Breast epithelium (tissue), 3 donors: ENCODE data around the gene OXLD1.

Experiments
- CTCF ChIP-seq, 3 donors: fragments of 450-650 bp; IDR thresholded peaks; one replicate each; pipeline ENCODE4 v1.5.1; 2016 to 2017; ENCODE audit warnings: antibody characterized with exemption in 3 of 3, mild to moderate bottlenecking in 3 of 3, moderate library complexity in 3 of 3
- POLR2A ChIP-seq: fragments of 450-650 bp; IDR thresholded peaks from one replicate; pipeline ENCODE4 v1.6.1; 2016; ENCODE audit warnings: antibody characterized with exemption, mild to moderate bottlenecking, moderate library complexity
- POLR2AphosphoS5 ChIP-seq, 3 donors: sonication (generic); formaldehyde crosslinking; IDR thresholded peaks; one replicate each; pipeline ENCODE4 v1.6.1; 2017; ENCODE audit warnings: antibody characterized with exemption in 3 of 3

DNA sequence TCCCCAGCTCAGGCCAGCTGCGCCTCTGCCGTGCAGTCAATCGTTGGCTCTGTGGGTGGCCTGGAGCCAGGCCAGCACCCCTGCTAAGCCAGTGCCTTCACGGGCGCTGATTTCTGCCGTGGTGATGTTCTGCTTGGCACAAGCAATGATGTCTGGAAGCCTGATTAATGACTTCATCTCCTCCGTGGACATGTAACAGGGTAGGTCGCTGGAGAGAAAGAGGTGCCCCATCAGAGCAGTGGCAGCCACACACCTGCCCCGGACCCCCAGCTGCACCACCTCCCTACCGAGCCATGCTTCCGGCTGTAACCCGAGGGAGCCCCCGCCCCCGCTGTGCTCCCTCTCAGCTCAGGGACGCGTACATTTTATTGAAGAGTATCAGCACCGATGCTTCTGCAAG, 15.3 kb upstream of the OXLD1 start:
- TF ChIP-seq CTCF (IDR thresholded peaks at IDR 0.05) (no peak), POLR2A (no peak), POLR2AphosphoS5 (IDR thresholded peaks at IDR 0.05) (no peak)
